K562 (cell line): ENCODE data around the gene HNRNPLL. TPM values are rescaled to one million over a fixed set of nuclear protein-coding genes. Genes with fewer than 3 reads are reported as not detected.

Experiments used
- ATF2 ChIP-seq: sonication (generic); formaldehyde crosslinking; IDR thresholded peaks from 2 replicates; pipeline ENCODE4 v1.8.1; 2022; ENCODE audit warnings: missing genetic modification reagents
- CBFB ChIP-seq: sonication (generic); formaldehyde crosslinking; IDR thresholded peaks from 2 replicates; pipeline ENCODE4 v1.4.0; 2020; ENCODE audit warnings: mild to moderate bottlenecking, missing genetic modification reagents
- DEAF1 ChIP-seq: fragments of 450-650 bp; formaldehyde crosslinking; IDR thresholded peaks from 2 replicates; pipeline ENCODE4 v1.4.0; 2020; ENCODE audit warnings: mild to moderate bottlenecking, moderate library complexity
- ETS1 ChIP-seq: conservative IDR thresholded peaks from 2 replicates; pipeline ENCODE4 v1.6.1; 2011; ENCODE audit warnings: low read depth, mild to moderate bottlenecking, low read length; ENCODE audit not compliant: control insufficient read depth
- HDAC8 ChIP-seq: fragments of 450-650 bp; IDR thresholded peaks from 2 replicates; pipeline ENCODE4 v1.6.1; 2016; ENCODE audit warnings: mild to moderate bottlenecking, missing genetic modification characterization, moderate library complexity, missing compliant biosample characterization
- HMGN3 ChIP-seq: IDR thresholded peaks from 2 replicates; pipeline ENCODE4 v1.6.1; 2011; ENCODE audit warnings: borderline replicate concordance, low read depth, mild to moderate bottlenecking, mixed read lengths, low read length; ENCODE audit not compliant: insufficient read length; ENCODE audit errors: extremely low read depth
- MAFK ChIP-seq: IDR thresholded peaks from 2 replicates; pipeline ENCODE4 v1.6.1; 2011; ENCODE audit warnings: low read length, improper control_type of control experiment
- NFE2L1 ChIP-seq: fragments of 450-650 bp; IDR thresholded peaks from 2 replicates; pipeline ENCODE4 v1.6.1; 2016; ENCODE audit warnings: missing genetic modification characterization, low read depth, mild to moderate bottlenecking, missing compliant biosample characterization, moderate library complexity, borderline replicate concordance
- POLR2AphosphoS5 ChIP-seq: IDR thresholded peaks from 2 replicates; pipeline ENCODE4 v1.6.1; 2011; ENCODE audit warnings: mild to moderate bottlenecking, low read depth, low read length, moderate library complexity; ENCODE audit not compliant: control insufficient read depth, insufficient read depth
- POLR2H ChIP-seq: IDR thresholded peaks from 2 replicates; pipeline ENCODE4 v1.6.1; 2016; ENCODE audit warnings: missing genetic modification characterization, low read depth, mild to moderate bottlenecking, control low read depth, missing compliant biosample characterization, moderate library complexity
- POLR3G ChIP-seq: IDR thresholded peaks from 2 replicates; pipeline ENCODE4 v1.6.1; 2011; ENCODE audit not compliant: insufficient read length, insufficient replicate concordance; ENCODE audit errors: extremely low read depth
- RBM15 ChIP-seq: fragments of 200-400 bp; formaldehyde crosslinking; IDR thresholded peaks from 2 replicates; pipeline ENCODE4 v1.6.1; 2018; ENCODE audit warnings: mild to moderate bottlenecking, low read length, moderate library complexity; ENCODE audit not compliant: insufficient read depth
- RHOXF2B ChIP-seq: fragments of 250-450 bp; sonication (Bioruptor Pico); conservative IDR thresholded peaks from 2 replicates; pipeline ENCODE4 v1.5.1; 2021
- SAFB ChIP-seq: fragments of 200-400 bp; formaldehyde crosslinking; IDR thresholded peaks from 2 replicates; pipeline ENCODE4 v1.6.1; 2017; ENCODE audit warnings: low read depth, low read length, borderline replicate concordance
- SOX6 ChIP-seq: fragments of 450-650 bp; IDR thresholded peaks from 2 replicates; pipeline ENCODE4 v1.6.1; 2014; ENCODE audit warnings: mild to moderate bottlenecking
- STAG1 ChIP-seq: sonication (generic); formaldehyde crosslinking; IDR thresholded peaks from 2 replicates; pipeline ENCODE4 v1.5.0; 2020; ENCODE audit warnings: missing genetic modification reagents, borderline replicate concordance
- TAF15 ChIP-seq: fragments of 200-400 bp; formaldehyde crosslinking; IDR thresholded peaks from 2 replicates; pipeline ENCODE4 v1.6.1; 2017; ENCODE audit warnings: mild to moderate bottlenecking, low read depth, low read length, moderate library complexity
- TSC22D4 ChIP-seq: fragments of 450-650 bp; IDR thresholded peaks from 2 replicates; pipeline ENCODE4 v1.6.1; 2016; ENCODE audit warnings: missing genetic modification characterization, missing biosample characterization, control low read depth
- USF1 ChIP-seq: sonication (generic); formaldehyde crosslinking; IDR thresholded peaks from 2 replicates; pipeline ENCODE4 v1.9.0; 2022; ENCODE audit warnings: mild to moderate bottlenecking, missing genetic modification reagents
- USF2 ChIP-seq: sonication (generic); formaldehyde crosslinking; IDR thresholded peaks from 2 replicates; pipeline ENCODE4 v1.5.0; 2020; ENCODE audit warnings: missing genetic modification reagents
- ZFX ChIP-seq: sonication (generic); formaldehyde crosslinking; IDR thresholded peaks from 2 replicates; pipeline ENCODE4 v1.8.0; 2022; ENCODE audit warnings: mild to moderate bottlenecking, missing genetic modification reagents, moderate library complexity
- ZSCAN32 ChIP-seq: fragments of 450-650 bp; formaldehyde crosslinking; IDR thresholded peaks from 2 replicates; pipeline ENCODE4 v1.4.0; 2020; ENCODE audit warnings: mild to moderate bottlenecking, moderate library complexity
- polyA plus RNA-seq, 8 experiments: library from polyadenylated mRNA; depleted of rRNA in 4 of 8; stranded (reverse) in 5 of 8; unstranded in 3 of 8; fragments of >200 nt; fragmentation: Nextera tagmentation in 2 of 8; fragmentation: Illumina TruSeq in 1 of 8; extraction: Ambion mirVana in 2 of 8; extraction: Trizol in 1 of 8; gene quantifications; 2 replicates each; pipeline versions ENCODE4 v1.2.1 to v1.2.3, GENCODE V29; 2011 to 2014; ENCODE audit warnings: inconsistent platforms in 1 of 8, missing spikeins in 1 of 8
- total RNA-seq, 7 experiments: library from RNA; depleted of rRNA in 6 of 7; stranded (reverse); fragments of >200 nt in 6 of 7; fragmentation: Illumina TruSeq in 2 of 7; extraction: Trizol in 2 of 7; gene quantifications; 2 replicates each; pipeline versions ENCODE4 v1.2.1 to v1.2.3, GENCODE V29; 2011 to 2021; ENCODE audit warnings: low replicate concordance in 1 of 7

The HNRNPLL gene
- total and polyA plus RNA-seq, 9 of the 15 experiments (the other 6 are each of a cell fraction or from before 2014, with no cell fraction given) = 19.8 to 135 (median 57.8) TPM

- TF ChIP-seq RHOXF2B = no peak
- TF ChIP-seq SAFB = peak; percentile 40; the same call in 1 of the 2 replicates
- no peak for TF ChIP-seq CBFB (CRISPR knock-in tag)
- TF ChIP-seq RBM15 = no peak
- peak; percentile 95 for TF ChIP-seq STAG1 (CRISPR knock-in tag)
- TF ChIP-seq POLR2H (tag) = no peak
- no peak for TF ChIP-seq USF2 (CRISPR knock-in tag)
- no peak for TF ChIP-seq TAF15
- peak; percentile 78 for TF ChIP-seq DEAF1 (CRISPR knock-in tag)
- TF ChIP-seq NFE2L1 (tag) = no peak
- no peak for TF ChIP-seq POLR3G
- TF ChIP-seq USF1 (CRISPR knock-in tag) = 0 out of 2 replicates have a peak, but pooled peaks have one; percentile 16
- no peak for TF ChIP-seq ETS1
- peak; percentile 74 for TF ChIP-seq ZFX
- TF ChIP-seq POLR2AphosphoS5 = no peak
- no peak for TF ChIP-seq ZSCAN32 (CRISPR knock-in tag)
- no peak for TF ChIP-seq HMGN3
- no peak for TF ChIP-seq HDAC8 (tag)
- TF ChIP-seq MAFK = no peak
- no peak for TF ChIP-seq TSC22D4 (tag)
- peak; percentile 46; the same call in 1 of the 2 replicates for TF ChIP-seq SOX6
- TF ChIP-seq ATF2 = no peak
Measured at GRCh38 chr2:38535744-38536506, 66.8 kb downstream of the HNRNPLL start (continued).
